VCaP (cell line): ENCODE data around the gene SULT2B1.

Source experiments
- H3K27ac ChIP-seq: fragments of 450-650 bp; 2 replicates; pipeline ENCODE4 v1.5.1; 2017
- TF ChIP-seq, protein P1 (sequence below): fragments of 450-650 bp; conservative IDR thresholded peaks from 2 replicates; pipeline ENCODE4 v1.5.1; 2017; ENCODE audit warnings: mild to moderate bottlenecking, moderate library complexity

Gene SULT2B1

DNA sequence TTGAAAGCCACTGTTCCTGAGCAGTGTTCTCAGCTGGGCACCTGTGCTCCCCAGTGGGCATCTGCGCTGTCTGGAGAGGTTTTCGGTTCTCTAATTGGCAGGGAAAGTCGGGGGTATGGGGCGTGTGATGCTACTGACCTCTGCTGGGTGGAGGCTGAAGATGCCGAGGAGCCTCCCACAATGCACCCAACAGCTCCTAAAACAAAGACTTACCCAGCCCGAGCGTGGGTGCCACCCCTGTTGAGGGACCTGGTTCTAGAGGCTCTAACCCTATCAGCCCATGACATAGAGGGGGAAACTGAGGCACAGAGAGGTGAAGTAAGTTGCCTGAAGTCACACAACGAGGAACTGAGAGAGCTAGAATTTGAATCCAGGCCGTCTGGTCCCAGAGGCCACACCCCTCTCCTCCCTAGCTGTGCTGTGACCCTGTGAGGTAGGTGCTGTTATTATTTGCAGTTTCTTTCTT lies 56.9 kb downstream of the SULT2B1 start:
- TF ChIP-seq, protein P1, sequence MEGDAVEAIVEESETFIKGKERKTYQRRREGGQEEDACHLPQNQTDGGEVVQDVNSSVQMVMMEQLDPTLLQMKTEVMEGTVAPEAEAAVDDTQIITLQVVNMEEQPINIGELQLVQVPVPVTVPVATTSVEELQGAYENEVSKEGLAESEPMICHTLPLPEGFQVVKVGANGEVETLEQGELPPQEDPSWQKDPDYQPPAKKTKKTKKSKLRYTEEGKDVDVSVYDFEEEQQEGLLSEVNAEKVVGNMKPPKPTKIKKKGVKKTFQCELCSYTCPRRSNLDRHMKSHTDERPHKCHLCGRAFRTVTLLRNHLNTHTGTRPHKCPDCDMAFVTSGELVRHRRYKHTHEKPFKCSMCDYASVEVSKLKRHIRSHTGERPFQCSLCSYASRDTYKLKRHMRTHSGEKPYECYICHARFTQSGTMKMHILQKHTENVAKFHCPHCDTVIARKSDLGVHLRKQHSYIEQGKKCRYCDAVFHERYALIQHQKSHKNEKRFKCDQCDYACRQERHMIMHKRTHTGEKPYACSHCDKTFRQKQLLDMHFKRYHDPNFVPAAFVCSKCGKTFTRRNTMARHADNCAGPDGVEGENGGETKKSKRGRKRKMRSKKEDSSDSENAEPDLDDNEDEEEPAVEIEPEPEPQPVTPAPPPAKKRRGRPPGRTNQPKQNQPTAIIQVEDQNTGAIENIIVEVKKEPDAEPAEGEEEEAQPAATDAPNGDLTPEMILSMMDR: peak; percentile 66
- no peak overlapping the region for H3K27ac ChIP-seq

DNA sequence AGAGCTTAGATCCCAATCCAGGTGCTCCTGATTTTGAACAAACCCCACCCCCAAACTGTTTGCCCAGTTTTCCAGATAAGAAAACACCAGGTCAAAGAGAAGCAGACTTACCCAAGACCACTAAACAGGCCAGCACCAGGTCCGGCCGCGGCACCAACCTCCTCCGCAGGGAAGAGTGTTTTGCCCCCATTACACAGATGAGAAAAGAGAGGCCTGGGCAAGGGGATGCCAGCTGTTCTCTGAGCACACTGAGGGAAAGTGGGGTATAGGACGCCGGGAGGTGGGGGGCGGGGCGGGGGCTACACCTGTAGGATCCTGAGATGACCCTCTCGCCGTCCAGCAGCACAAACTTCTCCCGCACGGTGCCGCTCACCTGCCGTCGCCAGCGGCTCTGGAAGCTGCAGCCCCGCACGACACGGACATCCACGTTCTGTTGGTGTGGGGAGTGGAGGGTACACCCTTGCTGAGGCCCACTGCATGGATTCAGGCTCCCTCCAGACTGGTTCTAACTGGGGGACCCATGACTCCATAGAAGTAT lies 57.7 kb downstream of the SULT2B1 start:
- H3K27ac ChIP-seq: no peak overlapping the region
- TF ChIP-seq, protein P1: no peak

DNA sequence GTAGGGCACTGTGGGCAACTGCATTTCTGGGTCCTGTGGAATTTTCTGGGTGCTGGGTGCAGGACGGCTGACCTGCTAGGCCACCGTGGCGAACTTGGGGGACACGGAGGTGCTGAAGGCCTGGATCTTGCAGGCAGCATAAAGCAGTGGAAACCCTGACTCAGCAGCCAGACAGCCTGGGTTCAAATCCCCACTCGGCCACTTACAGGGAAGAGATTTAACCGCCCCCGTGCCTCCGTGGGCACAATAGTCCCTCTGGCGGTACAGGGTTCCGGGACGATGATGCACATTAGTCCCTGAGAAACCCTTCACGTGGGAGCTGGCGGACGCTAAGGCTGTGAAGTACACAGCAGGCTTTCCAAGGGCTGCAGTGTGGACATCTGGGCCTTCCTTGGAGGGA lies 59.9 kb downstream of the SULT2B1 start:
- H3K27ac ChIP-seq: no peak overlapping the region; the same call in 1 of the 2 replicates
- TF ChIP-seq, protein P1: no peak

DNA sequence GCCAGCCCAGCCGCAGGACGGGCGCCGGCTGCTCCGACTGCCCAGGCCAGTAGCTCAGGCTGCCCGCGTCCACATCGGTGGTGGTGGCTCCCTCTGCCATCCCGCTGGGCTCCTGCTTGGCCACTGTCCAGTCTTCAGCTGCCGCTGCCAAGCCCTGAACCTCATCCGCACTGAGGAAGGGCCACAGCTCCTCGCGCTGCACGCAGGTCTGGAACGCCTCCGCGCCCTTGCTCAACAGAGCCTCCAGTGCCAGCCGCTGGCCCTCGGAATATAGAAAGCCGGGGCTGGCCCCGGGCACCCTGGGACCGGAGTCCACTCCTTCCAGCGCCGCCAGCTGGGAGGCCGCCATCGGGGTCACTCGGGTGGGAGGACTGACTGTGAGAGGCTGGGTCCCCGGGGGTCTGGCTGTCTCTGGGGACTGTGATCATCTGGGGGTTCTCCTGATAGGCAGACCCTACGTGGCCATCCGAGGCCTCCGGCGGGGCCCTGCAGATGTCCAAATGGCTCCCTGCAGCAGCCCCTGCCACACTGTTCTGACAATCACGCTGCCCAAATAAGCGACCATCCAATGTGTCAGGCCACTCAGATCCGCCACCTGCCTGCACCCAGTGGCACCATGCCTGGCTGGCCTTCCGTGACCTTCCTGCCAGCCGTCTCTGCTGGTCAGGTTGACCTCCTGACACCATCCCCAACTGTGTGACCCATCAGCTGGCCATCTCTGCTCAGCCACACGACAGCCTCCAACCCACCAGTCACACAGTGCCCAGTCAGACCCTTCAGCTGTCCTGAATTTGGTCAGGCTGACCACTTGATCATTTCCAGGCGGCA lies 61.3 kb downstream of the SULT2B1 start:
- peak overlapping the region; percentile 90 for H3K27ac ChIP-seq
- TF ChIP-seq, protein P1: no peak; the same call in 1 of the 2 replicates

DNA sequence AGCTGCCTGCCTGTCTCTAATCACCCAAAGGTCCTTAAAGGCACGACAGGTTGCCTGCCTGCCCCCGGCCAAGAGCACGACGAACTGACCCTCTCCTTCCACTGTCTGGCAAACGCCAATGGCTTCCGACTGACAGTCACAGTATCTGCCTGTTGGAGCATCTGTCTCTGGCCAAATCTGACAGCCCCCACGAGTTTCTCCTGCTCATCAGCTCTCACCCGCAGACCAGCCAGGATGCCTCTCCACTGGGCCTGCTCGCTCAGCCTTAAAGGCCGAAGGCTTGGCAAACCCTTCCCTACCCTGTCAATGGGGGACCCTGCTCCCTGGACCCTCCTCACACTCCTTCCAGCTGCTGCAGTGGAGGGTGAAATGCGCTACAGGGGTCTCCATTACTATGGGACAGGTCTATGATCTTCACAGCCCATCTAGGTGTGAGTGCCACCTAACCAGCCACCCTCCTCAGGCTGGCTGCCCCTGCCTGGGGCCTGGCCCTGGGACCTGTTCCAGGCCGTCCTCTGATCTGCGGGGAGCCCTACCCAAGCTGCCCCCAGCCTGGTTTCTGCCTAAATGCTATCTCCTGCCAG lies 62.0 kb downstream of the SULT2B1 start:
- TF ChIP-seq, protein P1: no peak
- H3K27ac ChIP-seq: peak overlapping the region; percentile 90

DNA sequence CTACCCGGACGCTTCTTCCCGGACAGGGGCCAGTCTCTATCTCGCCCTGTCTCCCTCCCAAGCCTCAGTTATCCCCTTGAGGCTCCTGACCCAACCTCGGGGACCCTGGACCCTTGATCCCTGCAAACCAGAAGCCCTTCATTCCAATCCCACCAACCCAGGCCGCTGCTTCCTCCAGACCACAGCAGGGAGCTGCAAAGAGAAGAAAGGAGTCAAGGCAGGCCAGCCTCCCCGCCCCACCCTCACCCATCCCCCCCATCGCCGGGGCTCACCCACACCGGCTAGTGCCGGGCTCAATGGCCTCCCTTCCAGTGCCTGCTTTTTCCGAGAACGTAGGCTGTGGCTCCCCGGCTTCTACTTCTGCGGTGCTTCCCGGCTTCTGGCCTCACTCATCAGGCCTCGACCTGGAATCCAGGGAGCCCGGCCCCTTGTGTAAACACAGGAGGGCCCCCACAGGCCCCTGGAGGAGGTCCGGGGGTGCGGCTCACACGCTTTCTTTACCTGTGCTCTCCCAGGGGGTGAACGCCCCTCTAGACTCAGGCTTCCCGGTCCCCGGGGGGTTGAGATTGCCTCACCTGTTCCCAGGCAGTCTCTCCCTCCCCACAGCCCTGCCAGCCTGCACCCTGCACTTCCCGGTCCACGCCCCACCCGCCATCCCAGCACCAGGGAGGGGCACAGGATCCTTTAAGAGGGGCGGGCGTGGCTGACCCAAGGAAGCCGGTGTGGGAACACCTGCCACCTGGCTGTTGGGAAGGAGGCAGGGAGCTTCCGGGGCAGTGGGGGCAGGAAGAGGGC lies 62.7 kb downstream of the SULT2B1 start, which contains the start of gene FAM83E:
FAM83E (minus strand) TSS at position 641 of the 795 bp plus-strand sequence. CDS start 1,704 bp downstream, outside the sequence.
- TF ChIP-seq, protein P1: no peak
- H3K27ac ChIP-seq: peak within 1 kb of the TSS; percentile 90
